H1 (cell line): ENCODE results near the gene ABCF2. TPM values are rescaled to one million over a fixed set of nuclear protein-coding genes. Genes with fewer than 3 reads are reported as not detected.

ENCODE experiments used
- BACH1 ChIP-seq: IDR thresholded peaks from 2 replicates; pipeline ENCODE4 v1.6.1; 2012; ENCODE audit warnings: low read length, improper control_type of control experiment
- BCL11A ChIP-seq, 2 experiments: IDR thresholded peaks; one replicate each; pipeline ENCODE4 v1.6.1; 2011; ENCODE audit warnings: low read depth in 2 of 2, low read length in 2 of 2, mild to moderate bottlenecking in 2 of 2
- CHD1 ChIP-seq: IDR thresholded peaks from 2 replicates; pipeline ENCODE4 v1.6.1; 2012; ENCODE audit warnings: low read depth, low read length, improper control_type of control experiment
- CHD7 ChIP-seq: fragments of 300-600 bp; sonication (generic); IDR thresholded peaks from 2 replicates; pipeline ENCODE4 v1.7.1; 2012; ENCODE audit warnings: low read length, moderate library complexity, mild to moderate bottlenecking, inconsistent platforms; ENCODE audit not compliant: insufficient replicate concordance
- EZH2 ChIP-seq: fragments of 200-600 bp; sonication (generic); IDR thresholded peaks from 2 replicates; pipeline ENCODE4 v1.7.1; 2012; ENCODE audit warnings: low read depth, mild to moderate bottlenecking, moderate library complexity, low read length, inconsistent platforms; ENCODE audit not compliant: severe bottlenecking
- JUND ChIP-seq: IDR thresholded peaks from 2 replicates; pipeline ENCODE4 v1.6.1; 2011; ENCODE audit warnings: mild to moderate bottlenecking, improper control_type of control experiment, low read length
- PHF8 ChIP-seq: fragments of 200-600 bp; sonication (generic); conservative IDR thresholded peaks from 2 replicates; pipeline ENCODE4 v1.7.1; 2012; ENCODE audit warnings: low read depth, mild to moderate bottlenecking, inconsistent platforms, low read length, moderate library complexity
- SIN3A ChIP-seq, 2 experiments: IDR thresholded peaks in 1 of 2; conservative IDR thresholded peaks in 1 of 2; 2 replicates each; pipeline ENCODE4 v1.6.1; 2011 to 2012; ENCODE audit warnings: low read length in 2 of 2, improper control_type of control experiment in 1 of 2, low read depth in 1 of 2, mild to moderate bottlenecking in 1 of 2
- SIRT6 ChIP-seq: IDR thresholded peaks from one replicate; pipeline ENCODE4 v1.7.1; 2012; ENCODE audit warnings: low read length, inconsistent platforms
- SP4 ChIP-seq: IDR thresholded peaks from 2 replicates; pipeline ENCODE4 v1.6.1; 2012; ENCODE audit warnings: low read length, inconsistent platforms
- TCF12 ChIP-seq: IDR thresholded peaks from 2 replicates; pipeline ENCODE4 v1.6.1; 2011; ENCODE audit warnings: low read depth, mild to moderate bottlenecking, low read length
- polyA plus RNA-seq, 7 experiments: library from polyadenylated mRNA; depleted of rRNA in 3 of 7; stranded (reverse) in 5 of 7; unstranded in 2 of 7; fragments of >200 nt in 5 of 7; fragments of 200-250 nt in 2 of 7; gene quantifications; 1 replicate in 5 of 7; 2 replicates in 1 of 7; 4 replicates in 1 of 7; pipeline versions ENCODE4 v1.2.1 to v1.2.3, GENCODE V29; 2011 to 2013; ENCODE audit warnings: missing spikeins in 2 of 7, mixed read lengths in 2 of 7
- total RNA-seq: library from RNA; stranded (reverse); fragmentation: NEBNext Ultra II Directional; extraction: Animal tissue kit (Norgen Biotek cat#: 25700); gene quantifications from 2 replicates; pipeline ENCODE4 v1.2.1, GENCODE V29; 2021

ABCF2 gene
- total and polyA plus RNA-seq, 2 of the 8 experiments (the other 6 are each of a cell fraction or from before 2014, with no cell fraction given): 28.0 to 55.0 TPM

- TF ChIP-seq CHD7: no peak
- TF ChIP-seq JUND: no peak
- no peak for TF ChIP-seq CHD1
- TF ChIP-seq SIRT6: no peak
- TF ChIP-seq SIN3A (conservative IDR thresholded peaks at IDR 0.05 in 1 of 2, IDR thresholded peaks at IDR 0.05 in 1 of 2; ENCODE audit: low read depth in 1 of 2, low read length in 2 of 2): no peak
- TF ChIP-seq EZH2: no peak
- TF ChIP-seq TCF12: no peak
- TF ChIP-seq BCL11A (IDR thresholded peaks at IDR 0.05; ENCODE audit: low read depth in 2 of 2, low read length in 2 of 2): no peak
- no peak for TF ChIP-seq PHF8
- no peak for TF ChIP-seq SP4
- TF ChIP-seq BACH1: no peak
Observed at GRCh38 chr7:151245360-151246101, 18.5 kb upstream of the ABCF2 start (continued).
